Stimulated activated CD8-positive, alpha-beta memory T cell treated with anti-CD3 and anti-CD28 coated beads, Interleukin-7, amount 100 ng/mL, for 1 hour (primary cell): ENCODE data around the gene SLC22A12.
A peak's percentile ranks its signal among the peaks of the same experiment; 100 is the strongest.
"Not testable (repeated sequence)": the region's sequence is repeated elsewhere in the genome, so short reads cannot be mapped to it uniquely, and the experiment has no call there.

ENCODE experiments used
- DNase-seq, 2 donors: peaks; one replicate each; pipeline ENCODE4 v3.0.0-alpha.2; 2020; ENCODE audit warnings: low read depth in 2 of 2

Gene SLC22A12

DNA sequence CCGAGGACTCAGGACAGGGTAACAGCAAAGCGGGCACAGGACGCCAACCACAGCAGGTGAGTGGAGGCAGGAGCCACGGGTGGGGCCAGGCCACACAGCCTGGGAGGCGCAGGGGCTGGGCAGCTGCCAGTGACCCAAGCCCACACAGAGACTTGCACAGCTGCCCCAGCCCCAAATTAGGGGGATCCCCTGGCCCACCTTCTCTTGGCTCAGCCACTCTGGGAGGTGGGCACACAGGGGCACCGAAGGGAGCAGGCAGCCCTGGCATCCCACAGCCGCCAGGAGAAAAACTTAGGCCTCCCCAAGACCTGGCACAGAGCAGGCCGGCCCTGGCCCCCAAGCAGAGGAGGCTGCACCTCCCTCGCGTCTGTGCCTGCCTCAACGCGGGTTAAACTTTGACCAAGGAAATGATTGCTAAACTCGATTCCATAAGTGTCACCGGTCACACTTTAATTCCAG lies at the start of gene SLC22A12:
SLC22A12 (plus strand) TSS at position 458 of the 459 bp plus-strand sequence. CDS start 337 bp downstream, outside the sequence.
- DNase-seq, result no peak

DNA sequence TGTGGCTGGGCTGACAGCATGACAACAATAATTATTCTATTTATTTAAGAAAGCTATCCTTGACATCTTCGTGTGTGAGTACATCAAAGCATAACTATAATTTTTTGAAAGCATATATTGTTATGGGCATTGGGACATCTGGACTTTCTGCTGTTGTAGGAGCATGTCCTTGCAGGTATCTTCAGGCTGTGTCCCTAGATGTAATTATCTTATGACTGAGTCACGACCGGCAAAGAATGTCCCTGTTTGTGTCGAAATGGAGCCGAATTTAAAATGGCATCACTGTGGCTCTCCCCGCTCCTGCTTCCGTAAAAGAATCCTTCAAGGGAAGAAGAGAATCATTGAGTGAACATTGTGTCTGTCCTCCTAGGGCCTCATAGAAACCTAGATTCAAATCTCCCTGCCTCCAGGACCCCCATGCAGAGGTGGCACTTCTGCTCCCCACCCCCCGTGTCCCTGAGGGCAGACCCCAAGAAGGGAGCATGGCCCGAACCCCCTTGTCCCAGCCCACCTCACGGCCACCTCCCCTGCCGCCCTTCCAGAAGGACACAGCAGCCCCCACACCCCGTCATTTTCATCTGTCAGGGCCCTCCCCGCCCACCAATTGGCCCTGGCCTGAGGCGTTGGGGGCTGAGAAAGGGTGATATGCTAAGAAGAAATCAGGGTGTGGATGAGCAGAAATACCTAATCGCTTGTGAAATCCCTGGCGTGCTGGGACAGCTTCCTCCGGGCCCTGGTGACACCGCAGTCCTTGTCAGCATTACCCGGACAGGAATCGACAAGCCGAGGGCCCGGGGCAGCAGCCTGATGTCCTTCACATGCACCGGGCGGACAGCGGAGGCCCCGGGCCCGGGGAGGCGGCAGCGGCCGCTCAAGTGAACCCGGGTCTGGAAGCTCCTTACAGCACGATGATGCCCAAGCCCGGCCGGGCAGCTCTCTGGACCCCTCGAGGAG lies 48.6 kb upstream of the SLC22A12 start:
- no peak for DNase-seq

DNA sequence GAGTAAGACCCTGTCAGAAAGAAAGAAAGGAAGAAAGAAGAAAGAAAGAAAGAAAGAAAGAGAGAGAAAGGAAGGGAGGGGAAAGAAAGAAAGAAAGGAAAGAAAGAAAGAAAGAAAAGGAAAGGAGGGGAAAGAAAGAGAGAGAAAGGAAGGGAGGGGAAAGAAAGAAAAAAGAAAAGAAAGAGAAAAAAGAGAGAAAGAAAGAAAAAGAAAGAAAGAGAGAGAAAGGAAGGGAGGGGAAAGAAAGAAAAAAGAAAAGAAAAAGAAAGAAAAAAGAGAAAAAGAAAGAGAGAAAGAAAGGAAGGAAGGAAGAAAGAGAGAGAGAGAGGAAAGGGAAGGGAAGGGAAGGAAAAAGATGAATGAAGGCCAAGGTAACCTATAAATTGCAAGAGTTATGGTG lies 47.2 kb upstream of the SLC22A12 start:
- DNase-seq, result no peak

DNA sequence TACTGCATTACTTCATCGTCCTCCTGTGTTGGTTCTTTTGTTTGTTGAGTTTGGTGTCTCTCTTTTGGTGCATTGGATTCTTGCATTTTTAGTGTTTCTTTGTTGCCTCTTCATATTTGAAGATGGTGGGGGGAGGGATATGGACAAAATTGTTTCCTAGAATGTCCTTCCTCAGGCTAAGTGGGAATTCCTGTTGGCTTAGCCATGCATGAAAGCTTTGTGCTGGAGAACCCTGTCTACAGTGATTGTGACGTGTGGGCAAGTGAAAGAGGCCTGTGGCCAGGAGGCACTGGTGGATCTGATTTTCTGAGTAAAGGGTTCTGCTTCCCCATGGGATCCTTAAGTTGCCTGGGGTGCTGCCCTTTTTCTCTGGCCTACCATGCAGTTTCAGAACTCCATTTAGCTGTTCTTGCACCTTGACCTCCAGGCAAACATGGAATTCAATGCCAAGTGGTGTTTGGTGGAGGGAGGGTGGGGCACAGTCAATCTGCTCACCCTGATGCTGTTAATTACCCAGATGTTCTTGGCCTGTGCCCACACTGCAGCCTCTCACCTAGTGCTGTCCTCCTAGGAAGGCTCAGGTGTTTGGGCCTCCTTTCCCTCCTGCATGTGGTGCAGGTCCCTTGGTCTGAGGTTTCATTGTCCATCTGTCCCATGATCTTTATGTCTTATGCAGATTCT lies 46.3 kb upstream of the SLC22A12 start:
- DNase-seq, result no peak

DNA sequence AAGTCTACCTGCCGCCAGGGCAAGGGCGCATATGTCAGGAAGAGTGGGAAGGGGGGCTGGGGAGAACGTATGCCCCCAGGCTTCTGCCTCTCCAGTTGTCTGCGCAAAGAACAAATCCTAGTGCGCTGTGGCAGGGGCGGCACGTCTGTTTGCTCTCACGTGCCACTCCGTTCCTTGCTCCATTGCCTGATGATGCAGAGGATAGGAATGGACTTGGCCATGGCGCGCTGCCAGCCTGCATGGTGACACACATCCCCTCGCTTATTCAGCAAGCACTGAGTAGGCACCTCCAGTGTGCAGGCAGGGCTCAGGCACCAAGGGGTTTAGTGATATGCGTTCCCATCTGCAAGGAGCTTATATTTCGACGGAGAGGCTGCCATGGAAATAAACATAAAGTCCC lies 45.4 kb upstream of the SLC22A12 start:
- DNase-seq, result no peak

DNA sequence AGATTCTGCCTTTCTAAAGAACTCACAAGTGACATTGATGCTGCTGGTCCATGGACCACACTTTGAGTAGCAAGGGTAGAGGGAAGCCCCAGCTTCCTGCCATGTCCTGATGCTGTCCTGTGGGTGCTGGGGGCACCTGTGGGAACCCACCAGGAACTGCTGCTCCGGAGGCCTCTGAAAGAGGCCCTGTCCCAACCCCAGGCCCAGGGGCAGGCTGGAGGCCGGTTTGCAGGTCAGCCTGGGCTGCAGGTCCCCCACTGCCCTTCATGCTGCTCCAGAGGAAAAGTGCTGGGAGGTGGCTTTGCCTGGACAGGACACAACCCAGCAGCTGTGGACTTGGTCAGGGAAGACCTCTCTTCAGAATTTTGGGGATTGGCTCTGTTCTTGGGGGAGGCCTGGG lies 44.8 kb upstream of the SLC22A12 start:
- DNase-seq, result no peak

DNA sequence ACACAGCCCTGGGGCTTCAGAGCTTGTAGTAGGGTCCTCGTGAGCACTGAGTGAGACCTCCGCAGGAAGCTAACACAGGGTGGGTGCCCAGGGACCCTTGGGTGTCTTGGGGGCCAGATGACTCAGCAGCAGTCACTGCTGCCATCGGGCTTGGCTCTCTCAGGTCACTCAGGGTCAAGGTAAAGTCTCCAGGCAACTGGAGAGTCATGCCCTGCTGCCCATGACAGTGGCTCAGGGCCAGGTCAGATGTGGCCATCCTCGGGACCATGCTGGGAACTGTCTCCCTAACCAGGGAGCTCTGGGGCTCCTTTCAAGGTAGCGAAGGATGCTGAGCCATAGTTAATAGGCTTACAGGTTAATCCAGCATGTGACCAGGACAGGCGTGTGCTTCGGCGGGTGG lies 44.4 kb upstream of the SLC22A12 start:
- DNase-seq, result no peak

DNA sequence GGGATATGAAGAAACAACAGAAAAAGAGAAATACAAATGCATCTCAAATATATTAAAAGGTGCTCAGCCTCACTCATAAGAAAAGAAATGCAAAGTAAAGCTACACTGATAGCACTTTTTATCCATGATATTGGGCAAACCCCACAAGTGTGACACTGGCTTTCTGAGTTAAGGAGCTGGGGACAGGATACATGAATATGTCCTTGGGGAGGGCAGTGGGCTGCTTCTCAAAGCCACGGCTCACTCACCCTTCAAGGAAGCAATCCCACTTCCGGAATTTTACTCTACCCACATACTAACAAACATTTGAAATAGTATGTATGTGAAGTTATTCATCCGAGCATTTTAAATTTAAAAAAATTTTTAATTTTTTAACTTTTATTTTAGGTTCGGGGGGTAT lies 41.1 kb upstream of the SLC22A12 start:
- no peak for DNase-seq

DNA sequence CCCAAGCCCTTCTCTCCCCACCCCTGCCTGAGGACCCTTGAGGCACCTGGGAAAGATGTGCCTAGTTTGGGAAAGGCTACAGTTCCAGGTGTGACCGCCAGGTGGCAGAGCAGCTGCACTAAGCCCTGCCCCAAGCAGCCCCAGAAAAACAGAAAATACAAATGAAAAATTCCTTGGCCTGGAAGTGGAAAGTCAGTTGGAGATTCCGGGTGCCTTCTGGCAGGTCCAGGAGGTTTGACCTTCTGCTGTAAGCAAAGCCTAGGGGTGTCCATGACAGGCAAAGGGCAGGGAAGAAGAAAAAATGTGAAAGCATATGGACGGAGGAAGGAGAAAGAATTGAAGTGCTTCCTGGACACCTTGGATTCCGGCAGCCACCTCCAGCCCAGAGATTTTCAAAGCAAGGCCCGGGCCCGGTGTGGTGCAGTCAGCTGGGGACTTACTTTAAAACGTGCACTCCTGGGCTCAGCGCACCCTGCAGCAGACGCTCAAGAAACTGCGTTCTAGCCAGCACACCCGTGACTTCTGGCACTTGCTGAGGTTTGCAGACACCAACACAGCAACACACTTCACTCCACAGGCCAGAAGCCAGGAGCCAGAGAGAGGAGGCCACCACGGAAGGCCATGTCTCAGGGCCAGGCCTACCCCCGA lies 37.3 kb upstream of the SLC22A12 start:
- peak in 1 of 2 donors; percentile 35 for DNase-seq

DNA sequence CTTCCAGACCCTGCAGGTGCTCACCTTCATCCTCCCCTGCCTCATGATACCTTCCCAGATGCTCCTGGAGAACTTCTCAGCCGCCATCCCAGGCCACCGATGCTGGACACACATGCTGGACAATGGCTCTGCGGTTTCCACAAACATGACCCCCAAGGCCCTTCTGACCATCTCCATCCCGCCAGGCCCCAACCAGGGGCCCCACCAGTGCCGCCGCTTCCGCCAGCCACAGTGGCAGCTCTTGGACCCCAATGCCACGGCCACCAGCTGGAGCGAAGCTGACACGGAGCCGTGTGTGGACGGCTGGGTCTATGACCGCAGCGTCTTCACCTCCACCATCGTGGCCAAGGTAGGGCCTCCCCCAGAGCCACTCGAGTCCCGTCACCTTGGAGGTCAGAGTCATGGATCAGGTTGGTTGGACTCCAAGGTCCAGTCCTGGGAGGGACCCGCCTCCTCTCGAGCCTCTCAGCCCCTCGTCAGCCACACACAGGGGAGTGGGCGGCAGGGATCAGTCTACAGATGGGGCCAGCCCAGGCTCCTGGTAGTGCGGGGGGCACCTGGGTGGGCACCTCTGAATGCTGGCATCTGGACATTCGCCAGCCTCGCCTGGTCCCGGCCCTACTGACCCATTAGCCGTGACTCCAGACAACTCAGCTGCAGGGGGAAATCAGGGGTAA lies 34.8 kb upstream of the SLC22A12 start:
- no peak for DNase-seq

DNA sequence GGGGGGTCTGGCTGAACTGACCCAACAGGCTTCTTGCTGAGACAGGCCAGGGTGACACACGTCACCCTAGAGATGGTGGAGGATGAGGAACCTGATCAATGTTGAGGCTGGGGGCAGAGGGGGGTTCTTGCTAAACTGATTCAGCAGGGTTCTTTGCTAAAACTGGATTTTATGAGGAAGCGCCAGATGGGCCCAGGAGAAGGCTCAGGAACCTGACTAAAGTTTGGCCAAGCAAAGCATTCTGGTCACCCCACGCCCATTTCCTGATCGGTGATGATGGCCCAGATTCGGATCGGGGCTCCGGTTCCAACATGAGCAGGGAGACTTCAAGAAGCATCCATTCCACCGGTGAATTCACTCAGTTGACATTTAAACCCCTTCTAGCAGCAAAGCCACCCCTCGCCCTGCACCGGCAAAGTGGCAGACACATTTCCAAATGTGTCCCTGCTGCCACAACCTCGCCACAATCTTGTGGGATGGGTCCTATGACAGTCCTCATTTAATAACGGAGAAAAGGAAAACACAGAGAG lies 34.2 kb upstream of the SLC22A12 start:
- no peak for DNase-seq

DNA sequence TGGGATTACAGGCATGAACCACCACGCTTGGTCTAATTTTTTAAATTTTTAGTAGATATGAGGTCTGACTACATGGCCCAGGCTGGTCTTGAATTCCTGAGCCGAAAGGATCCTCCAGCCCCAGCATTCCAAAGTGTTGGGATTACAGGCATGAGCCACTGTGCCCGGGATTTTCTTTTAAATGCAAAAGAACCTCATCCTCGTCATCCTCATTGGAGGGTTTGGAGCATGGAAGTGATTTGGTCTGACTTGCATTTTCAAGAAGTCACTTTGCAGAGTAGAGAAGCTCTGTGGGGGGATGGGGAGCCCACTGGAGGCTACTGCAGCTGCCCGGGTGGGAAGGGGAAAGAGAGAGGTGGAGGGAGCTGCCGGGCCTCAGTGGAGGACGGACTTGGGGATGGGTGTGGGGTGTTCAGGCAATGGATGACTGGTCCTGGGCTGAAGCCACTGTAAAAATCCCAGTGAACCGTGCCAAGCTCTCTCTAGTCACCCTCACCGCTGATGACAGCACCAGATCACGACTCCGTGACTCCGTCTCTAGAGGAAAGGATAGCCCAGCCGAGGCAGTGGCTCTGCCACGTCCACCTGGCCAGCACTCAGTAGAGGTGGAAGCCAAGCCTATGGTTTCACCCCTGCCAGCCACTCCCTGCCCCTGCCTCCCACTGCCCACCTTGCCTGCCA lies 32.8 kb upstream of the SLC22A12 start:
- no peak for DNase-seq

DNA sequence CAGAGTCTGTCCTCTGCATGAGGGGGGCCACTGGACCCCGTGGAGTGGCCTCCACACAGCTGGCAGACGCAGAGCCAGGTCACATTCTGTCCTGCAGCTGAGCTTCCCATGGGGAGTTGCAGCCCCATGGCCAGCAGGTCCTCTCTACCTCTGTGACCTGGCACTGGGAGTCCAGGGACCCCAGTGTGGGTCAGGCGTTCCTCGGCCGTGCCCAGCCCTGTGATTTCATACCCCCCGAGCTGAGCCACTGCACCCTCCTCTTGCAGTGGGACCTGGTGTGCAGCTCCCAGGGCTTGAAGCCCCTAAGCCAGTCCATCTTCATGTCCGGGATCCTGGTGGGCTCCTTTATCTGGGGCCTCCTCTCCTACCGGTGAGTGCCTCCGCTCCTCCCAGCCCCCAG lies 32.2 kb upstream of the SLC22A12 start:
- DNase-seq, result no peak

DNA sequence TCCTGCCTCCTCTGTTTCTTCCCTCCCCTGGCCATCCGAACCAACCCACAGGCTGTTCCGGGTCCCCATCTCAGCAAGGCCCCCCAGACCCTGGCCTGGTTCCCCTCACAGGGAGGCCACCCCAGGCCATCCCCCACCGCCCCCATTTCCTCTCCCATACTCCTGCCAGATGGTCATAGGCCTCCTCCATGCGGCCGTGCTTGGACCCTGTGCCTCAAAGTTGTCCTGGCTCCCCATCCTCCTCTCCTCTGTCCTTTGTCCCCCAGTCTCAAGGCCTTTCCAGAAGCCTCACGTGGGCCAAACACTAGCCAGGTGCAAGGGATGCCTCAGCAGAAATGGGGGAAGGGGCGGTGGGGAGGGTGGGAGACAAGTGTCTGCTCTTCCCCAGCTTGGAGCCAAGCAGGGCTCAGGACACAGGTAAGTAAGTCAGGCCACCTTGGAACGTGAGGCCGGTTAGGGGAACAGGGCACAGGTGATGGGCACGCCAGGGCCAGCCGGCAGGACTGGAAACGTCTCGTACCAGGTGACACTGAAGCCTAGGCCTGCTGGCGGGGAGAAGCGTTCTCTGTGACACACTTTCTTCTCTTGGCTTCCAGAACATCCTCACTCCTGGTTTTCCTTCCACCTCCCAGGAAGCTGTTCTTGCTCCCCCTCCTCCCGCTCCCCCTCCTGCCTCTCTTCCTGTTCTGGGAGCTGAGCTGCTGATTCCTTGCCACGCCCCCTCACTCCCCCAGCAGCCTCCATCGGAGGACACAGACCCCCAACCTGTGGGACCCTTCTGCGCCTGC lies 31.5 kb upstream of the SLC22A12 start:
- no peak for DNase-seq

DNA sequence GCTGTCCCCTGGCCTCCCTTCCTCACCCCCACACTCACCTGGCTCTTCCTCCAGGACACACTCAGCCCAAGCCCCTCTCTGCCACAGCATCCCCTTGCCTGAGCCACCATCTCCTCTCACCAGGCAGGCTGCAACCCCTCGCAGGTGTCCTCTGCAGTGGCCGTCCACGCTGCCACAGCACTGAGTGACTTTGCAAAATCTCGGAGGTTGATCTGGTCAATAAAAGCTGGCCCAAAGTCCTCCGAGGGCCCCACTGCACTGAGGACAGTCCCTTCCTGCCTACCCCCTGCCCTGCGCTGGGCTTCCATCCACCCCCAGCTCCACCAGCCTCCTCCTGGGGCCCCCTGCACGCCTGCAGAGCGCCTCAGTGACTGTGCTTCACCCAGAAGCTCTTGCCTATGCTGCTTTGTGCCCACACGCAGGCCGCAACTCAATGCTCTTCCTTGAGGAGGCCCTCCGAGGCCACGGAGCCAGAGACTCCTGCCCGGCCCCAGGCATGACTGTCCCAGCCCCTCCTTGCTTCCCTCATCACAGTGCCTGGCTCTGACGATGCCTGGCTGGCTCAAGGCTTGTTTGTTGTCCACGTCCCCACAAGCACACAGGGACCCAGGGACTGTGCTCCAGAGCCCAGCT lies 30.8 kb upstream of the SLC22A12 start:
- DNase-seq, result no peak

DNA sequence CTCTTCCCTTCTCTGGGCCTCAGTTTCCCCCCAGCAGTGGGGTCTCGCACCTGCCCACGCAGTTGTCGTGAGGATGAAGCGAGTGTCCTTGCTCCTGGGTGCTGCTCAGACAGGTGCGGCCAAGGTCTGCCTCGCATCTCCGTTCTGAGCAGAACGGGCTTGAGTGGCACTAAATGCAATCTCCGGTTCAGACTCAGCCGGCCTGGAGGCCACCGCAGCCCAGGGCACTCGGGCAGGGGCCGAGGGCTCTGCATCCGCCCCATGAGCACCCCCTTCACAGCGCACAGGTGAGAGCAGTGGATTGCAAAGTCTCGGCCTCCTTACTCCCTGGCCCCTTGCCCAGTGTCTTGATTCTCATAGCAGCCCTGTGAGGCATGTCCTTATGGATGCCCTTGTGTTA lies 30.1 kb upstream of the SLC22A12 start:
- no peak for DNase-seq

DNA sequence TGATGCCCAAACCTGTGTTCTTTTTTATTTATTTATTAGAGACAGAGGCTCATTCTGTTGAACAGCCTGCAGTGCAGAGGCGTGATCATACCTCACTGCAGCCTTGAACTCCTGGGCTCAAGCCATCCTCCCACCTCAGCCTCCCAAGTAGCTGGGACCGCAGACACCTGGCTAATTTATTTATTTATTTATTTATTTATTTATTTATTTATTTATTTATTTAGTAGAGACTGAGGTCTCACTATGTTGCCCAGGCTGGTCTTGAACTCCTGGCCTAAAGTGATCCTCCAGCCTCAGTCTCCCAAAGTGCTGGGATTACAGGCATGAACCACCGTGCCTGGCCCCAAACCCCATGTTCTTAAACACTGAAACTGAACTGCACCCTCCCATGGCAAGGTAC lies 29.6 kb upstream of the SLC22A12 start:
- not testable (repeated sequence) for DNase-seq

DNA sequence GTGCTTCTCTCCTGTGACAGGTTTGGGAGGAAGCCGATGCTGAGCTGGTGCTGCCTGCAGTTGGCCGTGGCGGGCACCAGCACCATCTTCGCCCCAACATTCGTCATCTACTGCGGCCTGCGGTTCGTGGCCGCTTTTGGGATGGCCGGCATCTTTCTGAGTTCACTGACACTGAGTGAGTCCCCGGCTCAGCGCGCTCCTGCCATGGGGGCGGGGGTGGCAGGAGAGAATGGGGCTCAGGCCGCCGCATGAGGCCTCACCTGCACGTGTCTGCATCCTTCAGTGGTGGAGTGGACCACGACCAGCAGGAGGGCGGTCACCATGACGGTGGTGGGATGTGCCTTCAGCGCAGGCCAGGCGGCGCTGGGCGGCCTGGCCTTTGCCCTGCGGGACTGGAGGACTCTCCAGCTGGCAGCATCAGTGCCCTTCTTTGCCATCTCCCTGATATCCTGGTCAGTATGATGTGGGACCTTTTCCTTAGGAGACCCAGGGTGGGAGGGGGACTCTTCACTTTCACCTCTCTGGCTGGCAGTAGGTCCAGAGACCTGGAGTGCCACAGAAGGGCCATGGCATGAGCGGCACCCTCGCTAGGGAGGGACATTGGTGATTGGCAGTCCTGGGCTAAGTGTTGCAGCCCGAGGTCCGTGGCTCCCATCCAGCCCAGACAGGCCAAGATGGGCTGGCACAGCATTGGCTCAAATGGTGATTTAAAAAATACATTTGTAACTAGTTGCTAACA lies 28.9 kb upstream of the SLC22A12 start:
- no peak for DNase-seq
